DMS53 treated with DMSO at 0.1 percent for 48 hours (cell line): Measurements from ENCODE around the gene FOLR2.

ENCODE experiments used
- DNase-seq: peaks from one replicate; lab custom pipeline; 2025; ENCODE audit not compliant: unreplicated experiment; lab: John Stamatoyannopoulos, UW

Gene FOLR2

GRCh38 chr11:72229925-72230763 is 13.6 kb downstream of the FOLR2 start:
- DNase-seq, result no peak

DNA sequence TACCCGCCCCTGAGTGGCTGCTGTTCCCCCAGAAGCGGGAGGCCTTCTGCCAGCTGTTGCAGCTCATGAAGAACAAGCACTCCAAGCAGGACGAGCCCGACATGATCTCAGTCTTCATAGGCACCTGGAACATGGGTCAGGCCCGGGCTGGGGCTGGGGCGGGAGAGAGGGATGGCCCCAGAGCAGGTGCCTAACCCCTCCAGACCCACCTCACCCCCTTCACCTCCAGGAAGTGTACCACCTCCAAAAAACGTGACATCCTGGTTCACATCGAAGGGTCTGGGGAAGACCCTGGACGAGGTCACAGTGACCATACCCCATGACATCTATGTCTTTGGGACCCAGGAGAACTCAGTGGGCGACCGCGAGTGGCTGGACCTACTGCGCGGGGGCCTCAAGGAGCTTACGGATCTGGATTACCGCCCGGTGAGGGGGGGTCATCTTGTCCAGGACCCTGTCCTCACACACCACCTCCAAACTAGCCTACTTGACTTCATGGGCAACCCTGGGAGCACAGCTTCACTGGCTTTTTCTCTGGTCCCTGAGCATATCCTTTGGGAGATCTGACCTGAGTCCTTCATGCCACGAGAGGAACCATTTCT is 14.3 kb downstream of the FOLR2 start:
- DNase-seq, result no peak

- no peak for DNase-seq
Observed at GRCh38 chr11:72231396-72232259, 15.0 kb downstream of the FOLR2 start.

- no peak for DNase-seq
Observed at GRCh38 chr11:72232260-72233055, 15.9 kb downstream of the FOLR2 start.

DNA sequence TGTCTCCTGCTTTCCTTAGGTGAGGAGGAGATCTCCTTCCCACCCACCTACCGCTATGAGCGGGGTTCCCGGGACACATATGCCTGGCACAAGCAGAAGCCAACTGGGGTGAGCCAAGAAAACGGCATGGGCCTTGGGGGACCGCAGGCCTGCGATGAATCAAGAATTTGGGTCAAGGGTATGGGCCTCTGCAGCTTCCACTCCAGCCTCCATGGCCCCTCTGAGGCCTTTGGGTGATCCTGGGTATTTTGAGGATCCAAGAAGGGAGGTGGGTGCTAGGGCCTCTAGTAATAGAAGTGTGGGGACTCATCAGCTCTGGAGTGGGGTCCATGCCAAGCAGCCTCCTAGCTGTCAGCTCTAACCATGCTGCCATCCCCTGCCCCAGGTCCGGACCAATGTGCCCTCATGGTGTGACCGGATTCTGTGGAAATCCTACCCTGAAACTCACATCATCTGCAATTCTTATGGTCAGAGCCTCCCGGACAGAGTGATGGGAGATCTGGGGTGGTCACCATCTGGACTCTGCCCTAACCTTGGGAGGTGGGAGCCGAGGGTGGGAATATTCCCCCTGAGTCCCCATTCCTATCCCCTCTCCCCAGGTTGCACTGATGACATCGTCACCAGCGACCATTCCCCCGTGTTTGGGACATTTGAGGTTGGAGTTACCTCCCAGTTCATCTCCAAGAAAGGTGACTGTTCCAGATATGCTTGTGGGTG is 16.6 kb downstream of the FOLR2 start:
- no peak for DNase-seq

GRCh38 chr11:72233773-72234513 is 17.3 kb downstream of the FOLR2 start:
- DNase-seq, result no peak

DNA sequence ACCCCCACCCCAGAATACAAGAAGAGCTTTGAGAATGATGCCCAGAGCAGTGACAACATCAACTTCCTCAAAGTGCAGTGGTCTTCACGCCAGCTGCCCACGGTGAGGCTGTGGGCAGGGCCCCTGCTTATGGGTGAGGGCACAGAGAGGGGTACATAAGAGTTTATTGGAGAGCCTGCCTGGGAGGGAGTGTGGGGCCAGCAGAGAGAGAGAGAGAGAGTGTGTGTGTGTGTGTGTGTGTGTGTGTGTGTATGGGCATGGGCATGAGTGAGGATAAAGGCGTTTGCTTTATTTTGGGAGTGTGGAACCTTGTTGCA is 17.9 kb downstream of the FOLR2 start:
- DNase-seq, result no peak

DNA sequence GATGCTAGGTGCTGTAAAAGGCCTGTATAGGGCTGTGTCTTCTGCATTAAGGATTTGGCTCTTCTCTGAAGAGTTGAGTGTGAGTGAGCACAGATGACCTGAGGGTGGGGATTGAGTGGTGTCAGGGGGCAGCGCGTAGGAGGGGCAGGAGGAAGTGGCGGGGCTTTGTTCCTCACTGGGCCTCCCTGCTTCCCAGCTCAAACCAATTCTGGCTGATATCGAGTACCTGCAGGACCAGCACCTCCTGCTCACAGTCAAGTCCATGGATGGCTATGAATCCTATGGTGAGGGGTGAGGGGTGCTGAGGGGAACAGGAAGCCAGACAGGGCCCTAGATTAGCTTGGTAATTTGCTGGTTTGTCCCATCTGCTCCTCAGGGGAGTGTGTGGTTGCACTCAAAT is 18.3 kb downstream of the FOLR2 start:
- DNase-seq, result no peak

DNA sequence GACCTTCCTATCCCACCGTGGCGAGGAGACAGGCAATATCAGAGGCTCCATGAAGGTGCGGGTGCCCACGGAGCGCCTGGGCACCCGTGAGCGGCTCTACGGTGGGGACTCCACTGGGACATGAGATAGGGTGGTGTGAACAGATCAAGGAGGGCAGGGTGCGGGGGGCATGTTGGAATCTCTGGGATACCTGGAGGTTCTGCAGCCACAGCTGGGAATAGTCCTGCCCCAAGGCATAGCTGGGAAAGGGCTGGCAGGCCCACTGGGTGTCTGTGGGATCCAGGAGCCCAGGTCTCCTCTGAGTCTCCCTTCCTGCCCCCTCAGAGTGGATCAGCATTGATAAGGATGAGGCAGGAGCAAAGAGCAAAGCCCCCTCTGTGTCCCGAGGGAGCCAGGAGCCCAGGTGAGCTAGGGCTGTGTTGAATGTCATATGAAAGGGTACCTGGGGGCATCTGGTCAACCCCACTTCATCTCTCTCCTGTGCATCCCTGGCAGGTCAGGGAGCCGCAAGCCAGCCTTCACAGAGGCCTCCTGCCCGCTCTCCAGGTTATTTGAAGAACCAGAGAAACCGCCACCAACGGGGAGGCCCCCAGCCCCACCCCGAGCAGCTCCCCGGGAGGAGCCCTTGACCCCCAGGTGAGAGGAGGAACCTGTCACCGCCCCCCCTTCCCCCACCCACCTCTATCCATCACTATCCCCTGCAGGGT is 18.9 kb downstream of the FOLR2 start:
- no peak for DNase-seq

DNA sequence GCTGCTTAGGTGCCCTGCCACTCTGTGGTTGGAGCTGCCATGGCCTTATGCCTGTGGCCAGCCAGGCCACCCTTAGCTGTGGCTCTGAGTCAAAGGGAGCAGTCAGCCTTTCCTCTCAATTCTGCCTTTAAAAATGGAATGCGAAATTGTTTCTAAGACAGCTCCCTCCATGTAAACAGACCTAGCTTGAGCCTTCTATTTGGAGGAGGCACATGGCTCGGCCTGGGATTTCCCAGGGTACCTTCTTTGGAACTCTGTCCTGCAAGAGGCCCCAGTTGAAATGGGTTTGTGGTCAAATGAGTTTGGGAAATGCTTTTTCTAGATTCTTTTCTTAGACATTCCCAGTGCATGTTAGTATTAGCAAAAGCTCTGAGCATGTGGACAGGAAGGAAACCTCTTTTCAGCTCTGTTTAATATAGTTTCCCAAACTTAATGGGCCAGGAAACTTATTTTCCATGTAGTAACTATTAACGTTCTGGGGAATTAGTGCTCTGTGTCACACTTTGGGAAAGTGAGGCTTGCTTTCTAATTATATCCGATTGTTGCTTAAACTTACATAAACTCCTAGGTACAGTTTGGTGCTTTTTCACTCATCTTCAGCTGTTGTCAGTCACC is 19.6 kb downstream of the FOLR2 start:
- DNase-seq, result no peak

- DNase-seq, result no peak
Observed at GRCh38 chr11:72236774-72237111, 20.1 kb downstream of the FOLR2 start.

DNA sequence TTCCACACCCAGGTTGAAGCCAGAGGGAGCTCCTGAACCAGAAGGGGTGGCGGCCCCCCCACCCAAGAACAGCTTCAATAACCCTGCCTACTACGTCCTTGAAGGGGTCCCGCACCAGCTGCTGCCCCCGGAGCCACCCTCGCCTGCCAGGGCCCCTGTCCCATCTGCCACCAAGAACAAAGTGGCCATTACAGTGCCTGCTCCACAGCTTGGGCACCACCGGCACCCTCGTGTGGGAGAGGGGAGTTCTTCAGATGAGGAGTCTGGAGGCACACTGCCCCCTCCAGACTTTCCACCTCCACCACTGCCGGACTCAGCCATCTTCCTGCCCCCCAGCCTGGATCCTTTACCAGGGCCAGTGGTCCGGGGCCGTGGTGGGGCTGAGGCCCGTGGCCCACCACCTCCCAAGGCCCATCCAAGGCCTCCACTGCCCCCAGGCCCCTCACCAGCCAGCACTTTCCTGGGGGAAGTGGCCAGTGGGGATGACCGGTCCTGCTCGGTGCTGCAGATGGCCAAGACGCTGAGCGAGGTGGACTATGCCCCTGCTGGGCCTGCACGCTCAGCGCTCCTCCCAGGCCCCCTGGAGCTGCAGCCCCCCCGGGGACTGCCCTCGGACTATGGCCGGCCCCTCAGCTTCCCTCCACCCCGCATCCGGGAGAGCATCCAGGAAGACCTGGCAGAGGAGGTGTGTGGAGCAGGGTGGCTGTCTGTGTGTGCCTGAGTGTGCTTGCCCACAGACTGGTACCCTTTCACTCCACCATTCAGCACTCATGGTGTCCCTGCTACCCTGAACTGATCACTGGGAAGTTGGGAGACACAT is 20.7 kb downstream of the FOLR2 start:
- DNase-seq, result no peak

- peak; percentile 39 for DNase-seq
Observed at GRCh38 chr11:72238040-72238450, 21.5 kb downstream of the FOLR2 start.

DNA sequence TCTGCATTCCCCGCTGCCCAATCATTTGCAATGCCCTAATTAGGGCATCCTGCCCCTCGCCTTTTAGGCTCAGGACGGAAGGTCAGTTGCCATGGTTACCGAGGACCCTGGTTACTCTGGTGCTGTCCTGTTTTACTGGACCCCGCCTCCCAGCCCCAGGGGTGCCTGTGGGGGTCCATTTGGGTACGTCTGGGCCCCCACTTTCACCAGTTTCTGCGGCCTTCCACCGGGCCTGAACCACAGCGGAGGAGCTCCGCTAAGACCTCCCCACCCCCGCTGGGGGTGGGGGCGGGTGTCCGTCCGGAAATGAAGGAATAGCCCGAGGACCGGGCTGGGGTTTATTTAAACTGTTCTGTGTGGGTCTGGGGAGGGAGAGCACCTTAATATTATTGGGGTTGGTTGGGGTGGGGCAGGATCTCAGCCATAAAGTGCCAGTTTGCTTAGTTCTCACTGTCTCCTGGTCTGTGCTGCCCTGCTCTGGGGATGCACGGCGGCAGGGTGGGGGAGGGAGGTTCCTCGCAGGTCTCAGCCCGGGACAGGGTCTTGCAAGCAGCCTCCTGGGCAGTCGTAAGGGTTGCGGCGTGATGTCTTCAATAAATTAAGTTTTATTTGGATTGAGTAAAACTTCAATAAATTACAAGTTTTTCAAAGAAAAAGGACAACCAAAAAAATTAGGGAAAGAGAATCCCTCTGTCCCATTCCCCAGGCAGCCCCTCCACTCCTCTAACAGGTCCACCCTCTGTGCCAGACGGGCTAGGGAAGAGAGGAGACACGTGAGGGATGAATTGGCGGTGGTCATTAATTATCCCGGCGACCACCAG is 22.1 kb downstream of the FOLR2 start:
- no peak for DNase-seq

DNA sequence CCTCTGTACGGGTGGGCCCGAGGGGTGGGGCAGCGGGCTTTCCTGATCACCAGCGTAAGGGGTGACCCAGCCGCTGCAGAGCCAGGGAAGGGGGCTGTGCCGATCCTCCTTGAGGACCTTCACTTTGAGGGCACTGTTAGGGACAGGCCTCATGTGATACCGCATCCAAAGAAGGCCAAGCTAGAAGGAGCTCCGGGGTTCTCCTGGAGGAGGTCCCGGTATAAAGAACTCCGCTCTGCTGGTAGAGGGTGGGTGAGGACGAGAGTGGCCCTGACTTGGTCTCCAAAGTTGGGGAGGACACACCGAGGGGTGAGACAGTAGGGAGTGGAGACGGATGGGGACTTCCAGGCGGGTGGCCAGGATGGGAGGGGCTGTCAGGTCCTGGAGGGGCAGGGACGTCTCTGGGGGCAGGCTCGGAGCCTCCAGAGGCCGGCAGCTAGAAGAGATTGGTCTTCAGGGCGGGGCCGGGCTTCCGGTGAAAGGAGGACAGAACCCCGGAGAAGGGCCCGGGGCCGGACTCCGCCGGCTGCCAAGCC is 22.8 kb downstream of the FOLR2 start:
- DNase-seq, result peak; percentile 45

- DNase-seq, result peak; percentile 80
Observed at GRCh38 chr11:72239849-72240460, 23.4 kb downstream of the FOLR2 start.
